WTC11 (cell line): ENCODE measurements around the gene ARID3B. TPM values are rescaled to one million over a fixed set of nuclear protein-coding genes. Genes with fewer than 3 reads are reported as not detected.
A peak's percentile ranks its signal among the peaks of the same experiment; 100 is the strongest.

Experiments
- ATAC-seq: fragments of 200-7000 bp; cut with Tn5 transposase; 2 replicates; pipeline ENCODE4 v1.10.0; 2021; ENCODE audit warnings: mild to moderate bottlenecking, moderate library complexity
- CTCF ChIA-PET: fragments of 300-600 bp; sonication (Branson Sonifier 250); formaldehyde crosslinking; loops from one replicate; lab custom pipeline; 2021; ENCODE audit warnings: antibody characterized with exemption; lab: Charles Lee
- POLR2A ChIA-PET: fragments of 350-600 bp; sonication (Branson Sonifier 250); formaldehyde crosslinking; loops from one replicate; lab custom pipeline; 2021; ENCODE audit warnings: antibody characterized with exemption; lab: Charles Lee
- DNase-seq: peaks from one replicate; pipeline ENCODE4 v3.0.0; 2021; ENCODE audit warnings: low spot score
- H3K27ac Mint-ChIP-seq: 2 replicates; pipeline ENCODE4 v1.8.0; 2021; ENCODE audit warnings: mixed read lengths
- H3K27me3 Mint-ChIP-seq: 2 replicates; pipeline ENCODE4 v1.8.0; 2021; ENCODE audit warnings: low read depth, mild to moderate bottlenecking, moderate library complexity, mixed read lengths
- H3K36me3 Mint-ChIP-seq: 2 replicates; pipeline ENCODE4 v1.8.0; 2021; ENCODE audit warnings: mixed read lengths
- H3K4me1 Mint-ChIP-seq: 2 replicates; pipeline ENCODE4 v1.8.0; 2022; ENCODE audit warnings: mixed read lengths
- H3K4me3 Mint-ChIP-seq: 2 replicates; pipeline ENCODE4 v1.8.0; 2021; ENCODE audit warnings: mild to moderate bottlenecking, moderate library complexity, mixed read lengths
- H3K9me3 Mint-ChIP-seq: 2 replicates; pipeline ENCODE4 v1.8.0; 2021; ENCODE audit warnings: mixed read lengths
- FOXJ3 ChIP-seq: sonication (generic); formaldehyde crosslinking; IDR thresholded peaks from 2 replicates; pipeline ENCODE4 v1.9.0; 2021; ENCODE audit warnings: missing genetic modification reagents, mild to moderate bottlenecking, borderline replicate concordance
- FOXP1 ChIP-seq: sonication (generic); formaldehyde crosslinking; IDR thresholded peaks from 2 replicates; pipeline ENCODE4 v1.8.0; 2022; ENCODE audit warnings: missing genetic modification reagents, mild to moderate bottlenecking, moderate library complexity, borderline replicate concordance
- MXD4 ChIP-seq: fragments of 250-450 bp; sonication (Bioruptor Pico); IDR thresholded peaks from 2 replicates; pipeline ENCODE4 v1.8.0; 2021; ENCODE audit warnings: mild to moderate bottlenecking, moderate library complexity, borderline replicate concordance
- ZNF219 ChIP-seq: sonication (generic); formaldehyde crosslinking; IDR thresholded peaks from 2 replicates; pipeline ENCODE4 v1.8.0; 2023; ENCODE audit warnings: missing genetic modification reagents, mild to moderate bottlenecking, borderline replicate concordance
- ZNF423 ChIP-seq: fragments of 250-450 bp; sonication (Bioruptor Pico); IDR thresholded peaks from 2 replicates; pipeline ENCODE4 v2.1.2; 2022; ENCODE audit warnings: mild to moderate bottlenecking, moderate library complexity
- ZNF671 ChIP-seq: fragments of 250-450 bp; sonication (Bioruptor Pico); IDR thresholded peaks from 2 replicates; pipeline ENCODE4 v1.8.0; 2021; ENCODE audit warnings: mild to moderate bottlenecking
- total RNA-seq: library from RNA; stranded (reverse); gene quantifications from 3 replicates; pipeline ENCODE4 v1.2.3, GENCODE V29; 2021
- TF ChIP-seq, protein P1 (sequence below): sonication (generic); formaldehyde crosslinking; IDR thresholded peaks from 2 replicates; pipeline ENCODE4 v1.8.0; 2023; ENCODE audit warnings: mild to moderate bottlenecking, missing genetic modification reagents
- TF ChIP-seq, protein P2 (sequence below): fragments of 250-450 bp; sonication (Bioruptor Pico); conservative IDR thresholded peaks from 2 replicates; pipeline ENCODE4 v1.9.0; 2021; ENCODE audit warnings: mild to moderate bottlenecking
- TF ChIP-seq, protein P3 (sequence below): sonication (generic); formaldehyde crosslinking; conservative IDR thresholded peaks from 2 replicates; pipeline ENCODE4 v1.8.1; 2022; ENCODE audit warnings: mild to moderate bottlenecking, missing genetic modification reagents

Gene ARID3B
- total RNA-seq, 1 experiment from 2014 or later = 133 TPM

DNA sequence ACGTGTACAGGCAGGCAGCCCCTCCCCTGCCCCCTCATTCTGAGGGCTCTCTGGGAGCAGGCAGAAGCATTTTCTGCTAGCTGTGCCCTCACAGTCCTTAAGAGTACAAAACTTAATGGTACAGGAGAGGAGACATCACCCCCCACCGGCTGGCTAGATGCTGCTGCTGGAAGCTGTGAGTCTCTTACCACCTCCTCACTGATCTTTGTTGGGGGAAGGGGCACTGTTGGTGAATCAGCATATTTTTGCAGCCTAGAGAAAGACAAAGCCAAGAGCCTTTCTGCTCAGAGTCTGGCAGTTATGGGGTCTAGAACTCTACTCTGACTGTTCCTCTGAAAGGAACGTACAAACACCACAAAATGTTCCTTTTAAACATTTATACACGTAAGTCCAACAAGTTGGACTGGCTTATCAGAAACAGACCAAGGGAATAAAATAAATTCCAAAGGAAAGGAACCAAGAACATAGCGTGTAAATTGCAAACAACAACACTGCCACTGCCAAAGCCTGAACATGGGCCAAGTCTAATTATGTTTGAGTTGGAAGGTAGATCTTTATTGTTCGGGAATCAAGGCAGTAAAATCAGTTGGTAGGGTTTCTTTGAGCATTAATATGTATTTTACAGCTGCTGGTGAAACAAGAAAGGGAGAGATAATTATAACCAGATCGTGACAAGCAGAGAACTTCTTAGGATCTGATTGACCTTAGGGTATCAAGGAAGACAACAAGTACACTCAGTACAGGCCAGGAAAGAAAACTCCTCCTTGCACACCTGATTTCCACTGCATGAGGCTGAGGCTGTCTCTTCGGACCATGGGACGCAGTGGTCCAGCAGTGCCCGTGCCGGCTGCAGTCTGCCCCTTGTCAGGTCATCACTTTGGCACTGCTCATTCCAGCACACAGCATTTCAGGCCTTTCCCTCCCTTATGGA, 102.0 kb downstream of the ARID3B start:
- POLR2A ChIA-PET = interaction anchor here (3.1 kb wide), 1 partner anchor 117 kb away, joined by 8 read pairs; no protein-coding TSS in a partner anchor
- DNase-seq = peak; percentile 43
- CTCF ChIA-PET = interaction anchor here (0.9 to 14.6 kb wide), 5 partner anchors 12 to 198 kb away, joined by 3 to 409 read pairs (median 4); no protein-coding TSS in a partner anchor
- H3K36me3 Mint-ChIP-seq = peaks cover 13% of the 10 kb centered on the region
- peak overlapping the region; percentile 96 for H3K27ac Mint-ChIP-seq
- no peaks in the 10 kb centered on the region for H3K27me3 Mint-ChIP-seq
- peak overlapping the region; percentile 18 for H3K4me3 Mint-ChIP-seq
- TF ChIP-seq, protein P1, sequence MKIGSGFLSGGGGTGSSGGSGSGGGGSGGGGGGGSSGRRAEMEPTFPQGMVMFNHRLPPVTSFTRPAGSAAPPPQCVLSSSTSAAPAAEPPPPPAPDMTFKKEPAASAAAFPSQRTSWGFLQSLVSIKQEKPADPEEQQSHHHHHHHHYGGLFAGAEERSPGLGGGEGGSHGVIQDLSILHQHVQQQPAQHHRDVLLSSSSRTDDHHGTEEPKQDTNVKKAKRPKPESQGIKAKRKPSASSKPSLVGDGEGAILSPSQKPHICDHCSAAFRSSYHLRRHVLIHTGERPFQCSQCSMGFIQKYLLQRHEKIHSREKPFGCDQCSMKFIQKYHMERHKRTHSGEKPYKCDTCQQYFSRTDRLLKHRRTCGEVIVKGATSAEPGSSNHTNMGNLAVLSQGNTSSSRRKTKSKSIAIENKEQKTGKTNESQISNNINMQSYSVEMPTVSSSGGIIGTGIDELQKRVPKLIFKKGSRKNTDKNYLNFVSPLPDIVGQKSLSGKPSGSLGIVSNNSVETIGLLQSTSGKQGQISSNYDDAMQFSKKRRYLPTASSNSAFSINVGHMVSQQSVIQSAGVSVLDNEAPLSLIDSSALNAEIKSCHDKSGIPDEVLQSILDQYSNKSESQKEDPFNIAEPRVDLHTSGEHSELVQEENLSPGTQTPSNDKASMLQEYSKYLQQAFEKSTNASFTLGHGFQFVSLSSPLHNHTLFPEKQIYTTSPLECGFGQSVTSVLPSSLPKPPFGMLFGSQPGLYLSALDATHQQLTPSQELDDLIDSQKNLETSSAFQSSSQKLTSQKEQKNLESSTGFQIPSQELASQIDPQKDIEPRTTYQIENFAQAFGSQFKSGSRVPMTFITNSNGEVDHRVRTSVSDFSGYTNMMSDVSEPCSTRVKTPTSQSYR (CRISPR knock-in tag) = 0 out of 2 replicates have a peak, but pooled peaks have one; percentile 16
- TF ChIP-seq FOXJ3 (CRISPR knock-in tag) = no peak
- TF ChIP-seq, all 79 proteins: peak for 1
- Mint-ChIP-seq H3K9me3 (no peaks in the 10 kb centered on the region), H3K4me1 (peaks cover 23% of the 10 kb centered on the region)
- ATAC-seq = peak; percentile 89

DNA sequence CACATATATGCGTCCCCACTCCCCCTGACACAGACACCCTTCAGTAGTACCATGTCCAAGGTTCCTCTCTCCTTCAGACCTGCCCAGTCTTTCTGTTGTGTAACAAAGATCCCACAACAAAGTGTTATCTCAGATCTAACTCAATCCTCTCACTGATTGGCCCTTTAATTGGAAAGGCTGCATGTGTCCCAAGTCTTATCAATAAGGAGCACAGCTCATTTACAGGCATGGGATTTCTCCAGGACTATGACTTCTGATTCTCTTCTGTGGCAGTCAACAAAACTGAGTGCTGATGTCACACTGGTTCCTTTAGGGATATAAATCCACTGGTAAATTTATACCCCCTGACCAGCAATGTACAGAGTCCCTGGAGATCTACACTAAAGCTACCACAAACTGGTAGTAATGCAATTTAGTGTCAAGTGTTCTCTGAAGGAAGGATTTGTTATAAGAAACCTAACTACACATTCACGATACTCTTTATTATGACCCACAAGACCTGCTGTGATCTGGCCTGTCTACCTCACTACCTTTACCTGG, 102.7 kb downstream of the ARID3B start:
- ATAC-seq (no peak), DNase-seq (no peak)
- Mint-ChIP-seq H3K4me1 (peaks cover 23% of the 10 kb centered on the region), H3K4me3 (no peak overlapping the region), H3K27ac (peak overlapping the region; percentile 96), H3K27me3 (no peaks in the 10 kb centered on the region), H3K9me3 (no peaks in the 10 kb centered on the region), H3K36me3 (peaks cover 12% of the 10 kb centered on the region)
- TF ChIP-seq ZNF671 (CRISPR knock-in tag) = no peak
- POLR2A ChIA-PET = no interaction called here
- CTCF ChIA-PET = interaction anchor here (1.2 to 14.6 kb wide), 3 partner anchors 12 to 127 kb away, joined by 4 to 409 read pairs (median 37); no protein-coding TSS in a partner anchor

DNA sequence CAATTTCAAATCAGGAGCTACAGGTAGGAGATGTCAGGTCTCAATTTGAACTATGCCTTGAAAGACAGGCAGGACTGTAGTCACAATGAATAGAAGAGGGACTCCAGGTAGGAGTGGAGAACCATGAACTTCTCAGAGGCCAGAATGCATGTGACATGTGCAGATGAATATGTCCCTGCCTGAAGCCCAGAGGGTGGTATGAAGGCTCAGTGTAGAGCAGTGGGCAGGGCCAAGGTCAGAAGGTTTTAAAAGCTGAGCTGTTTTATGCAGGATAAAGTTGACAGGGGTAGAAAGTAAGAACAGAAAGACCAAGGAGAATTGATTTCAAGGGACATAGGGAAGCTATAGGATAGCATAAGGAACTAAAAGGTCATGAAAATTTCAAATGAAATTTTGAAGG, 105.5 kb downstream of the ARID3B start:
- ATAC-seq = no peak
- no peak for DNase-seq
- ChIA-PET CTCF (interaction anchor here (0.7 to 3.8 kb wide), 6 partner anchors 9 to 141 kb away, joined by 3 to 22 read pairs (median 6); no protein-coding TSS in a partner anchor), POLR2A (no interaction called here)
- 0 out of 2 replicates have a peak overlapping the region, but pooled peaks have one; percentile 2 for H3K27ac Mint-ChIP-seq
- H3K36me3 Mint-ChIP-seq = 0 out of 2 replicates have a peak, but pooled peaks cover 5% of the 10 kb centered on the region
- H3K4me3 Mint-ChIP-seq = no peak overlapping the region
- no peaks in the 10 kb centered on the region for H3K9me3 Mint-ChIP-seq
- no peaks in the 10 kb centered on the region for H3K27me3 Mint-ChIP-seq
- H3K4me1 Mint-ChIP-seq = peaks cover 23% of the 10 kb centered on the region
- TF ChIP-seq ZNF219 (no peak), FOXP1 (CRISPR knock-in tag) (no peak), MXD4 (CRISPR knock-in tag) (no peak), ZNF423 (CRISPR knock-in tag) (no peak)
- TF ChIP-seq, protein P2, sequence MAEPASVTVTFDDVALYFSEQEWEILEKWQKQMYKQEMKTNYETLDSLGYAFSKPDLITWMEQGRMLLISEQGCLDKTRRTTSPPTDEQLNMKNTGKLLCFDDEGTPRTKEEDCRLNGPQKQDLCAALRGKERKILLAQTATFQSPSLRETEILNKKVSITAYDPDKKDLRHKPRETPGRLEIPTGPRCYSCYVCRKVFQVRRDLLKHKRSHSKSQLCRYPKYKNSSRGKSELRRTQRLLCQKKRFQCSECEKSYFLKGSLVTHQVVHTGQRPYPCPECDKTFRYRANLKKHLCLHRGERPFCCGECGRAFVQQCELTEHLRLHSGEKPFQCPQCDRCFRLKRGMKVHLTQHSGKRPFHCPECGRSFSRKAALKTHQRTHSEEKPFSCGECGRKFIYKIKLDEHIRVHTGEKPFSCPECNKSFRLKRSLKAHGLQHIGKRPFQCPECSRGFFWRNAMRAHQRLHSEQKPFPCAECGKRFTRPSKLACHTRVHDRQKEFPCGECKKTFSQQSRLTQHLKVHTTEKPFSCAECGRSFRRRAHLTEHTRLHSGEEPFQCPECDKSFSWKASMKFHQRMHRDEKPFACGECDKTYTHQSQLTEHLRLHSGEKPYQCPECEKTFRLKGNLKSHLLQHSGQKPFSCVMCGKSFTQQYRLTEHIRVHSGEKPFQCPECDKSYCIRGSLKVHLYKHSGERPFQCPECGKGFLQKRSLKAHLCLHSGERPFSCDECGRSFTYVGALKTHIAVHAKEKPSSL (CRISPR knock-in tag) = no peak
- TF ChIP-seq, protein P3, sequence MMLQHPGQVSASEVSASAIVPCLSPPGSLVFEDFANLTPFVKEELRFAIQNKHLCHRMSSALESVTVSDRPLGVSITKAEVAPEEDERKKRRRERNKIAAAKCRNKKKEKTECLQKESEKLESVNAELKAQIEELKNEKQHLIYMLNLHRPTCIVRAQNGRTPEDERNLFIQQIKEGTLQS (CRISPR knock-in tag) = no peak

Other genes starting within 250 kb of the ARID3B start
- gene CYP11A1, start 173.6 kb upstream of the ARID3B start, total RNA-seq = 3.4 to 4.1 TPM (median 3.8 TPM) in 3 replicates
- gene SEMA7A, start 107.3 kb upstream of the ARID3B start, total RNA-seq = 13.7 to 17.9 TPM (median 14.2 TPM) in 3 replicates
- 62.1 to 70.1 TPM (median 70.1 TPM) in 3 replicates for gene UBL7, start 80.1 kb upstream of the ARID3B start, total RNA-seq
- gene CLK3, start 74.6 kb downstream of the ARID3B start, total RNA-seq = 45.2 to 48.1 TPM (median 46.3 TPM) in 3 replicates
- 45.6 to 54.7 TPM (median 50.6 TPM) in 3 replicates for gene EDC3, start 154.8 kb downstream of the ARID3B start, total RNA-seq
- gene CYP1A1, start 184.3 kb downstream of the ARID3B start, total RNA-seq = 0.21 to 0.26 TPM (median 0.23 TPM) in 3 replicates
- 0.07 TPM in 1 of 3 replicates, not detected in the others for gene CYP1A2, start 207.6 kb downstream of the ARID3B start, total RNA-seq
- gene CSK, start 240.9 kb downstream of the ARID3B start, total RNA-seq = 55.1 to 55.9 TPM (median 55.3 TPM) in 3 replicates